Measurements from ENCODE around the gene ZNF692. TPM values are rescaled to one million over a fixed set of nuclear protein-coding genes. Genes with fewer than 3 reads are reported as not detected.

ZNF692 gene
- total and polyA plus RNA-seq, 2 of the 13 experiments (the other 11 are each of a cell fraction or from before 2014, with no cell fraction given): 27.3 to 45.8 TPM

DNA sequence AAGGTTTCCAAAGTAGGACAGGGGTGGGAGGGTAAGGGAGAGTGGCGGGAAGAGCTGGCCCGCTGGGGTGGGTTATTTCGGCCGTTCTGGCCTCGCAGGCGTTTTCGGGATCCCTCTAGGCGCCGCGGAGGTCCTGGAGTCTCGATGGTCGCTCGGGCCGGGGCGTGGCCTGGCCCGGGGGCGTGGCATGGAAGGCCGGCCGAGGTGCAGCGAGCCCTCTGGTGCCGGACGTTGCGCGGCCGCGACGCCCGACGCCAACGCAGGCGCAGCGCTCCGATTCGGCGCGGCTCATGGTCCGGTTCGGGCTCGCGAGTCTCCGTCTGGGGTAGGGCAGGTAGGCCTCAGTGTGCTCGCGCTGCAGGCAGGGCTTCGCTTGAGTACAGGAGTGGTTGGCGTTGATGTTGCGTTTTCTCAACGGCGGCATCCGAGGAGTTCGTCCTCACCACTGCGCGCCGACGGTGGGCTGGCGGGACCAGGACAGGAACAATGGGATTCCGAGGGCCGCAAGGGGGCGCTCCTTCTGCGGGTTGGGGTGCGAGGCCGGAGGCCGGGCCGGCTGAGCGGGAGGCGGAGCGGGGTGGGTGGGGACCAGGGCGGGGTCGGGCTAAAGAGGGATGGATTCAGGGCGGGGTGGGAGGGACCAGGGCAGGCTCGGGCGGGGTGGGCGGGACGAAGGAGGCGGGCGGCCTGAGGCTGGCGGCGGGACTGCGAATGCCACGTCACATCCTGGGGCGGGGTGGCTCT is 47.3 kb upstream of the ZNF692 start, which contains the start of gene PGBD2 (continued):
- 0 out of 2 replicates have a peak, but pooled peaks have one; percentile 46 for TF ChIP-seq ZBTB20 (CRISPR knock-in tag; IDR thresholded peaks at IDR 0.05; ENCODE audit: borderline replicate concordance, low read depth)
- TF ChIP-seq CREM (IDR thresholded peaks at IDR 0.05): no peak
- TF ChIP-seq CREM (CRISPR knock-in tag; IDR thresholded peaks at IDR 0.05): no peak
- no peak for TF ChIP-seq ZNF530 (CRISPR knock-in tag; IDR thresholded peaks at IDR 0.05; ENCODE audit: low read depth)
- no peak for TF ChIP-seq TRIM22 (IDR thresholded peaks at IDR 0.05)
- peak; percentile 71; the same call in 1 of the 2 replicates for TF ChIP-seq ZNF331 (CRISPR knock-in tag; IDR thresholded peaks at IDR 0.05)
- TF ChIP-seq, protein P1, sequence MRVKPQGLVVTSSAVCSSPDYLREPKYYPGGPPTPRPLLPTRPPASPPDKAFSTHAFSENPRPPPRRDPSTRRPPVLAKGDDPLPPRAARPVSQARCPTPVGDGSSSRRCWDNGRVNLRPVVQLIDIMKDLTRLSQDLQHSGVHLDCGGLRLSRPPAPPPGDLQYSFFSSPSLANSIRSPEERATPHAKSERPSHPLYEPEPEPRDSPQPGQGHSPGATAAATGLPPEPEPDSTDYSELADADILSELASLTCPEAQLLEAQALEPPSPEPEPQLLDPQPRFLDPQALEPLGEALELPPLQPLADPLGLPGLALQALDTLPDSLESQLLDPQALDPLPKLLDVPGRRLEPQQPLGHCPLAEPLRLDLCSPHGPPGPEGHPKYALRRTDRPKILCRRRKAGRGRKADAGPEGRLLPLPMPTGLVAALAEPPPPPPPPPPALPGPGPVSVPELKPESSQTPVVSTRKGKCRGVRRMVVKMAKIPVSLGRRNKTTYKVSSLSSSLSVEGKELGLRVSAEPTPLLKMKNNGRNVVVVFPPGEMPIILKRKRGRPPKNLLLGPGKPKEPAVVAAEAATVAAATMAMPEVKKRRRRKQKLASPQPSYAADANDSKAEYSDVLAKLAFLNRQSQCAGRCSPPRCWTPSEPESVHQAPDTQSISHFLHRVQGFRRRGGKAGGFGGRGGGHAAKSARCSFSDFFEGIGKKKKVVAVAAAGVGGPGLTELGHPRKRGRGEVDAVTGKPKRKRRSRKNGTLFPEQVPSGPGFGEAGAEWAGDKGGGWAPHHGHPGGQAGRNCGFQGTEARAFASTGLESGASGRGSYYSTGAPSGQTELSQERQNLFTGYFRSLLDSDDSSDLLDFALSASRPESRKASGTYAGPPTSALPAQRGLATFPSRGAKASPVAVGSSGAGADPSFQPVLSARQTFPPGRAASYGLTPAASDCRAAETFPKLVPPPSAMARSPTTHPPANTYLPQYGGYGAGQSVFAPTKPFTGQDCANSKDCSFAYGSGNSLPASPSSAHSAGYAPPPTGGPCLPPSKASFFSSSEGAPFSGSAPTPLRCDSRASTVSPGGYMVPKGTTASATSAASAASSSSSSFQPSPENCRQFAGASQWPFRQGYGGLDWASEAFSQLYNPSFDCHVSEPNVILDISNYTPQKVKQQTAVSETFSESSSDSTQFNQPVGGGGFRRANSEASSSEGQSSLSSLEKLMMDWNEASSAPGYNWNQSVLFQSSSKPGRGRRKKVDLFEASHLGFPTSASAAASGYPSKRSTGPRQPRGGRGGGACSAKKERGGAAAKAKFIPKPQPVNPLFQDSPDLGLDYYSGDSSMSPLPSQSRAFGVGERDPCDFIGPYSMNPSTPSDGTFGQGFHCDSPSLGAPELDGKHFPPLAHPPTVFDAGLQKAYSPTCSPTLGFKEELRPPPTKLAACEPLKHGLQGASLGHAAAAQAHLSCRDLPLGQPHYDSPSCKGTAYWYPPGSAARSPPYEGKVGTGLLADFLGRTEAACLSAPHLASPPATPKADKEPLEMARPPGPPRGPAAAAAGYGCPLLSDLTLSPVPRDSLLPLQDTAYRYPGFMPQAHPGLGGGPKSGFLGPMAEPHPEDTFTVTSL (CRISPR knock-in tag; IDR thresholded peaks at IDR 0.05; ENCODE audit: borderline replicate concordance): 0 out of 2 replicates have a peak, but pooled peaks have one; percentile 7
- peak; percentile 47; the same call in 1 of the 2 replicates for TF ChIP-seq NR2C2 (CRISPR knock-in tag; IDR thresholded peaks at IDR 0.05; ENCODE audit: borderline replicate concordance)
- TF ChIP-seq, protein P2, sequence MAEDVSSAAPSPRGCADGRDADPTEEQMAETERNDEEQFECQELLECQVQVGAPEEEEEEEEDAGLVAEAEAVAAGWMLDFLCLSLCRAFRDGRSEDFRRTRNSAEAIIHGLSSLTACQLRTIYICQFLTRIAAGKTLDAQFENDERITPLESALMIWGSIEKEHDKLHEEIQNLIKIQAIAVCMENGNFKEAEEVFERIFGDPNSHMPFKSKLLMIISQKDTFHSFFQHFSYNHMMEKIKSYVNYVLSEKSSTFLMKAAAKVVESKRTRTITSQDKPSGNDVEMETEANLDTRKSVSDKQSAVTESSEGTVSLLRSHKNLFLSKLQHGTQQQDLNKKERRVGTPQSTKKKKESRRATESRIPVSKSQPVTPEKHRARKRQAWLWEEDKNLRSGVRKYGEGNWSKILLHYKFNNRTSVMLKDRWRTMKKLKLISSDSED (CRISPR knock-in tag; IDR thresholded peaks at IDR 0.05): peak; percentile 22; the same call in 1 of the 2 replicates
- TF ChIP-seq, protein P3, sequence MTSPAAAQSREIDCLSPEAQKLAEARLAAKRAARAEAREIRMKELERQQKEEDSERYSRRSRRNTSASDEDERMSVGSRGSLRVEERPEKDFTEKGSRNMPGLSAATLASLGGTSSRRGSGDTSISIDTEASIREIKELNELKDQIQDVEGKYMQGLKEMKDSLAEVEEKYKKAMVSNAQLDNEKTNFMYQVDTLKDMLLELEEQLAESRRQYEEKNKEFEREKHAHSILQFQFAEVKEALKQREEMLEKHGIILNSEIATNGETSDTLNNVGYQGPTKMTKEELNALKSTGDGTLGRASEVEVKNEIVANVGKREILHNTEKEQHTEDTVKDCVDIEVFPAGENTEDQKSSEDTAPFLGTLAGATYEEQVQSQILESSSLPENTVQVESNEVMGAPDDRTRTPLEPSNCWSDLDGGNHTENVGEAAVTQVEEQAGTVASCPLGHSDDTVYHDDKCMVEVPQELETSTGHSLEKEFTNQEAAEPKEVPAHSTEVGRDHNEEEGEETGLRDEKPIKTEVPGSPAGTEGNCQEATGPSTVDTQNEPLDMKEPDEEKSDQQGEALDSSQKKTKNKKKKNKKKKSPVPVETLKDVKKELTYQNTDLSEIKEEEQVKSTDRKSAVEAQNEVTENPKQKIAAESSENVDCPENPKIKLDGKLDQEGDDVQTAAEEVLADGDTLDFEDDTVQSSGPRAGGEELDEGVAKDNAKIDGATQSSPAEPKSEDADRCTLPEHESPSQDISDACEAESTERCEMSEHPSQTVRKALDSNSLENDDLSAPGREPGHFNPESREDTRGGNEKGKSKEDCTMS (CRISPR knock-in tag; conservative IDR thresholded peaks at IDR 0.05): no peak
- TF ChIP-seq TBL1XR1 (IDR thresholded peaks at IDR 0.05; ENCODE audit: borderline replicate concordance, low read length, partially characterized antibody): no peak
- TF ChIP-seq NAIF1 (CRISPR knock-in tag; IDR thresholded peaks at IDR 0.05; ENCODE audit: borderline replicate concordance): peak; percentile 80; the same call in 1 of the 2 replicates
- peak; percentile 78 for TF ChIP-seq JUN (CRISPR knock-in tag; IDR thresholded peaks at IDR 0.05)
- peak; percentile 98 for TF ChIP-seq TOPORS (CRISPR knock-in tag; IDR thresholded peaks at IDR 0.05)
- TF ChIP-seq KAT7 (CRISPR knock-in tag; IDR thresholded peaks at IDR 0.05; ENCODE audit: borderline replicate concordance): peak; percentile 90

Data from HepG2 (cell line).